Upper lobe of left lung (tissue), 6 donors: ENCODE measurements around the gene NCBP2L. TPM values are rescaled to one million over a fixed set of nuclear protein-coding genes. Genes with fewer than 3 reads are reported as not detected.

Experiments
- ATAC-seq, 2 donors: fragments of 200-7000 bp; cut with Tn5 transposase; one replicate each; pipeline ENCODE4 v1.9.1; 2022; ENCODE audit warnings: mild to moderate bottlenecking in 2 of 2, moderate library complexity in 2 of 2; ENCODE audit not compliant: low FRiP score in 2 of 2
- DNase-seq, 2 donors: peaks; one replicate each; pipeline ENCODE4 v3.0.0-alpha.2; 2019 to 2020
- H3K27ac ChIP-seq, 4 donors: fragments of 200-600 bp; sonication (generic); one replicate each; pipeline ENCODE4 v1.5.1; 2016 to 2019
- H3K27me3 ChIP-seq, 4 donors: fragments of 200-600 bp; sonication (generic); one replicate each; pipeline ENCODE4 v1.5.1; 2017 to 2019
- H3K36me3 ChIP-seq, 4 donors: fragments of 200-600 bp; sonication (generic); one replicate each; pipeline ENCODE4 v1.5.1; 2016 to 2019
- H3K4me1 ChIP-seq, 4 donors: fragments of 200-600 bp; sonication (generic); one replicate each; pipeline ENCODE4 v1.5.1; 2018 to 2019
- H3K4me3 ChIP-seq, 4 donors: fragments of 200-600 bp; sonication (generic); one replicate each; pipeline ENCODE4 v1.5.1; 2017 to 2019; ENCODE audit warnings: mild to moderate bottlenecking in 2 of 4, moderate library complexity in 1 of 4
- H3K9me3 ChIP-seq, 4 donors: fragments of 200-600 bp; sonication (generic); one replicate each; pipeline ENCODE4 v1.5.1; 2018 to 2019
- CTCF ChIP-seq, 6 experiments: fragments of 450-650 bp in 4 of 6; fragments of 200-600 bp in 2 of 6; sonication (generic) in 2 of 6; IDR thresholded peaks; one replicate each; pipeline ENCODE4 v1.5.1; 2016 to 2019; ENCODE audit warnings: antibody characterized with exemption in 6 of 6
- EP300 ChIP-seq, 4 donors: sonication (generic); formaldehyde crosslinking; IDR thresholded peaks; one replicate each; pipeline ENCODE4 v1.5.1; 2017; ENCODE audit warnings: antibody characterized with exemption in 4 of 4, control low read depth in 2 of 4
- POLR2A ChIP-seq, 4 donors: fragments of 450-650 bp; IDR thresholded peaks; one replicate each; pipeline ENCODE4 v1.5.1; 2016 to 2017; ENCODE audit warnings: antibody characterized with exemption in 4 of 4, mild to moderate bottlenecking in 2 of 4
- POLR2AphosphoS5 ChIP-seq, 2 donors: sonication (generic); formaldehyde crosslinking; IDR thresholded peaks; one replicate each; pipeline ENCODE4 v1.5.1; 2017; ENCODE audit warnings: antibody characterized with exemption in 2 of 2
- WGBS, 2 donors: methylation state at CpG; one replicate each; pipeline ENCODE4 v1.1.5; 2017 to 2018; 5-methylcytosine and 5-hydroxymethylcytosine counted together
- total RNA-seq, 6 donors: library from RNA; depleted of rRNA in 4 of 6; stranded (reverse); fragments of >200 nt in 4 of 6; gene quantifications; one replicate each; pipeline versions ENCODE4 v1.1.0 to v1.2.1, GENCODE V29; 2016 to 2021
- donor health status: DM: no; HTN: no; CAD: no; lungs with moderate emphysema.
- donor health status: DM: no; HTN: yes; CAD: no; lungs with severe emphysema.

NCBP2L gene
- total RNA-seq, 6 donors from 2014 or later, result 0.13 to 2.0 (median 0.33) TPM; not detected in 3

GRCh38 chrX:107730991-107731766, 46.4 kb upstream of the NCBP2L start:
- ATAC-seq, result no peak
- 54 to 68% methylated on average over 7 to 9 of the region's 9 CpGs for WGBS, 2 donors
- Histone ChIP-seq H3K4me3 (no peak overlapping the region), H3K4me1 (peaks cover 29 to 65% (median 52%) of the 10 kb centered on the region in 4 donors), H3K27me3 (no peaks in the 10 kb centered on the region), H3K27ac (peak overlapping the region; percentile 18 to 81 (median 72)), H3K36me3 (no peaks in the 10 kb centered on the region), H3K9me3 (no peaks in the 10 kb centered on the region)
- TF ChIP-seq CTCF (IDR thresholded peaks at IDR 0.05), result no peak
- DNase-seq, result no peak

- H3K36me3 ChIP-seq, result no peaks in the 10 kb centered on the region
- ATAC-seq (peak; percentile 93 to 96), DNase-seq (peak in 1 of 2 donors; percentile 95)
- no peaks in the 10 kb centered on the region for H3K27me3 ChIP-seq
- H3K4me1 ChIP-seq, result peaks cover 23 to 57% (median 48%) of the 10 kb centered on the region in 4 donors
- whole genome bisulfite sequencing, 2 donors, result 13 to 19% methylated on average over 7 of the region's 7 CpGs
- peak overlapping the region; percentile 18 to 81 (median 72) for H3K27ac ChIP-seq
- no peaks in the 10 kb centered on the region for H3K9me3 ChIP-seq
- TF ChIP-seq CTCF (IDR thresholded peaks at IDR 0.05) (no peak), POLR2AphosphoS5 (IDR thresholded peaks at IDR 0.05) (peak; percentile 47 to 56), POLR2A (IDR thresholded peaks at IDR 0.05) (peak in 1 of 4 donors; percentile 26), EP300 (IDR thresholded peaks at IDR 0.05) (no peak)
- H3K4me3 ChIP-seq, result no peak overlapping the region
Measured at GRCh38 chrX:107731831-107732502, 45.6 kb upstream of the NCBP2L start.

- Histone ChIP-seq H3K27me3 (no peaks in the 10 kb centered on the region), H3K36me3 (no peaks in the 10 kb centered on the region), H3K4me1 (peaks cover 16 to 55% (median 53%) of the 10 kb centered on the region in 4 donors), H3K9me3 (no peaks in the 10 kb centered on the region), H3K27ac (peak overlapping the region in 3 of 4 donors; percentile 24 to 34 (median 26)), H3K4me3 (no peak overlapping the region)
- 37 to 76% methylated on average over 4 of the region's 4 CpGs for WGBS, 2 donors
- DNase-seq (no peak), ATAC-seq (no peak)
- TF ChIP-seq POLR2AphosphoS5 (IDR thresholded peaks at IDR 0.05), result no peak
- TF ChIP-seq EP300 (IDR thresholded peaks at IDR 0.05), result no peak
Measured at GRCh38 chrX:107733686-107734085, 43.8 kb upstream of the NCBP2L start.

GRCh38 chrX:107734646-107735045, 42.9 kb upstream of the NCBP2L start:
- Histone ChIP-seq H3K36me3 (no peaks in the 10 kb centered on the region), H3K27me3 (no peaks in the 10 kb centered on the region), H3K4me3 (no peak overlapping the region), H3K4me1 (peaks cover 14 to 50% (median 45%) of the 10 kb centered on the region in 4 donors), H3K9me3 (no peaks in the 10 kb centered on the region), H3K27ac (peak overlapping the region in 1 of 4 donors; percentile 24)
- TF ChIP-seq POLR2AphosphoS5 (IDR thresholded peaks at IDR 0.05) (no peak), POLR2A (IDR thresholded peaks at IDR 0.05) (no peak), CTCF (IDR thresholded peaks at IDR 0.05) (no peak), EP300 (IDR thresholded peaks at IDR 0.05) (no peak)
- 73 to 81% methylated on average over 3 of the region's 3 CpGs for WGBS, 2 donors
- ATAC-seq (no peak), DNase-seq (no peak)

- Histone ChIP-seq H3K27ac (peak overlapping the region in 2 of 4 donors; percentile 30 to 61), H3K4me1 (peaks cover 19 to 54% (median 38%) of the 10 kb centered on the region in 4 donors), H3K27me3 (no peaks in the 10 kb centered on the region), H3K4me3 (no peak overlapping the region), H3K36me3 (no peaks in the 10 kb centered on the region), H3K9me3 (no peaks in the 10 kb centered on the region)
- TF ChIP-seq POLR2A (IDR thresholded peaks at IDR 0.05) (no peak), POLR2AphosphoS5 (IDR thresholded peaks at IDR 0.05) (no peak), EP300 (IDR thresholded peaks at IDR 0.05) (no peak), CTCF (IDR thresholded peaks at IDR 0.05) (no peak)
- no peak for DNase-seq
- ATAC-seq, result no peak
- 61% methylated on average over 8 of the region's 8 CpGs; no CpG with 5 or more reads in 1 of the 2 donors for WGBS, 2 donors
Measured at GRCh38 chrX:107736781-107737531, 40.6 kb upstream of the NCBP2L start.
